Naive thymus-derived CD8-positive, alpha-beta T cell (primary cell): Measurements from ENCODE around the gene TAPBPL. TPM values are rescaled to one million over a fixed set of nuclear protein-coding genes. Genes with fewer than 3 reads are reported as not detected.
A peak's percentile ranks its signal among the peaks of the same experiment; 100 is the strongest.

Experiments used
- ATAC-seq, 2 donors: fragments of 150-1000 bp; cut with Tn5 transposase in 1 of 2; sonication (Bioruptor Pico), chemical (Tn5 transposase) in 1 of 2; 1 replicate in 1 of 2; 2 replicates in 1 of 2; pipeline ENCODE4 v1.10.0; 2021; ENCODE audit warnings: mild to moderate bottlenecking in 2 of 2, moderate library complexity in 2 of 2
- POLR2A ChIA-PET: fragments of 350-600 bp; sonication (Branson Sonifier 250); formaldehyde crosslinking; loops from one replicate; lab custom pipeline; 2021; ENCODE audit warnings: antibody characterized with exemption; lab: Charles Lee
- DNase-seq, 10 donors: peaks; one replicate each; pipeline versions ENCODE4 v3.0.0 to v3.0.0-alpha.2; 2020 to 2022
- H3K27ac Mint-ChIP-seq, 10 donors: one replicate each; pipeline ENCODE4 v1.8.0; 2020 to 2022; ENCODE audit warnings: mild to moderate bottlenecking in 10 of 10, mixed read lengths in 10 of 10, moderate library complexity in 4 of 10, inconsistent platforms in 1 of 10
- H3K27me3 Mint-ChIP-seq, 5 donors: one replicate each; pipeline ENCODE4 v1.8.0; 2021 to 2022; ENCODE audit warnings: mixed read lengths in 5 of 5
- H3K36me3 Mint-ChIP-seq, 3 donors: one replicate each; pipeline ENCODE4 v1.8.0; 2020 to 2022; ENCODE audit warnings: mixed read lengths in 3 of 3, mild to moderate bottlenecking in 2 of 3, inconsistent platforms in 1 of 3
- H3K4me1 Mint-ChIP-seq, 4 donors: one replicate each; pipeline ENCODE4 v1.8.0; 2021 to 2022; ENCODE audit warnings: mixed read lengths in 4 of 4
- H3K4me3 Mint-ChIP-seq, 10 donors: one replicate each; pipeline ENCODE4 v1.8.0; 2020 to 2022; ENCODE audit warnings: mild to moderate bottlenecking in 10 of 10, mixed read lengths in 10 of 10, moderate library complexity in 6 of 10, inconsistent platforms in 1 of 10
- H3K9me3 Mint-ChIP-seq, 9 donors: one replicate each; pipeline ENCODE4 v1.8.0; 2020 to 2022; ENCODE audit warnings: mixed read lengths in 9 of 9, mild to moderate bottlenecking in 3 of 9, inconsistent platforms in 1 of 9, moderate library complexity in 1 of 9
- polyA plus RNA-seq, 3 donors: library from polyadenylated mRNA; unstranded; fragments of 300-500 nt; fragmentation: Illumina TruSeq; gene quantifications; one replicate each; pipeline ENCODE4 v1.2.3, GENCODE V29; 2021
- total RNA-seq, 8 experiments: library from RNA in 2 of 8; stranded (reverse) in 2 of 8; gene quantifications; one replicate each; pipeline ENCODE4 v1.2.3 and lab custom pipeline; 2021 to 2026

The TAPBPL gene
- total and polyA plus RNA-seq, 5 experiments from 2014 or later: 42.5 to 126 (median 46.0) TPM

DNA sequence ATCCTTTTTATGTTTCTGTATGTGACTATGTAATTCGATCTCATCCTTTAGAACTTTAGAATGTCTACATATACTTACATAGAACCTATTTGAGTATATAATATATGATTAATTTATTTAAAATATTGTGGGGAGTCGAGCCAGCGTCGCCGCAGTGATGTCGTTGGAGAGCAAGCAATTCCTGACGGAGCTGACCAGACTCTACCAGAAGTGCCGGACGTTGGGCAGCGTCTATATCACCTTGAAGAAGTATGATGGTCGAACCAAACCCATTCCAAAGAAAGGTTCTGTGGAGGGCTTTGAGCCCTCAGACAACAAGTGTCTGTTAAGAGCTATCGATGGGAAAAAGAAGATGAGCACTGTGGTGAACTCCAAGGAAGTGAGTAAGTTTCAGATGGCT lies 13.5 kb upstream of the TAPBPL start:
- no peak overlapping the region for H3K4me3 Mint-ChIP-seq
- H3K27ac Mint-ChIP-seq: no peak overlapping the region
- DNase-seq (no peak), ATAC-seq (no peak)
- no peaks in the 10 kb centered on the region for H3K27me3 Mint-ChIP-seq
- peaks cover 22 to 48% (median 43%) of the 10 kb centered on the region in 4 donors for H3K4me1 Mint-ChIP-seq
- H3K9me3 Mint-ChIP-seq: no peaks in the 10 kb centered on the region
- POLR2A ChIA-PET: interaction anchor here (1.0 to 25.3 kb wide), 4 partner anchors 8 to 32 kb away, joined by 3 to 1074 read pairs (median 8); partner anchors contain the start of genes CD27, TAPBPL and VAMP1
- H3K36me3 Mint-ChIP-seq: no peaks in the 10 kb centered on the region

DNA sequence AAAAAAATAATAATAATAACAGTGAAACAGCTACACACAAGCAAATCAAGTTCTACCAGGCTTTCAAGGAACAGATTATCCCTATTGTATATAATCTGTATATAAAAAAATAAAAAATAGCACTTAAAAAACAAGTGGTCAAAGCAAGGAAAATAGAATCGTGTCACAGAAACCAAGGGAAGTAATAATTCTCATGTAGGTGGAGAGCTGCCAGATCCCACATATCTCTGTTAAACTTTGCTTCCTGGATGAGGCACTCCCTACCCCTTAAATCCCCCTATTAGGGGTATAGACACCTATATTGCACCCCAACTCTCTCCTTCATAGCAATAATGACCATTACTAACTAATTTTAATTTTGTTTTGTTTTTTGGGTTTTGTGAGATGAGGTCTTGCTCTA lies 11.5 kb upstream of the TAPBPL start:
- no peak for DNase-seq
- POLR2A ChIA-PET: interaction anchor here (1.1 to 25.3 kb wide), 2 partner anchors 14 to 410 kb away, joined by 3 to 1074 read pairs; partner anchors contain the start of genes CD27, CDCA3 and TAPBPL
- Mint-ChIP-seq H3K36me3 (peaks cover 3 to 7% (median 6%) of the 10 kb centered on the region in 3 donors), H3K4me1 (peaks cover 25 to 49% (median 40%) of the 10 kb centered on the region in 4 donors), H3K4me3 (no peak overlapping the region), H3K9me3 (no peaks in the 10 kb centered on the region), H3K27ac (peak overlapping the region in 4 of 10 donors; percentile 88 to 98 (median 90)), H3K27me3 (no peaks in the 10 kb centered on the region)
- no peak for ATAC-seq

DNA sequence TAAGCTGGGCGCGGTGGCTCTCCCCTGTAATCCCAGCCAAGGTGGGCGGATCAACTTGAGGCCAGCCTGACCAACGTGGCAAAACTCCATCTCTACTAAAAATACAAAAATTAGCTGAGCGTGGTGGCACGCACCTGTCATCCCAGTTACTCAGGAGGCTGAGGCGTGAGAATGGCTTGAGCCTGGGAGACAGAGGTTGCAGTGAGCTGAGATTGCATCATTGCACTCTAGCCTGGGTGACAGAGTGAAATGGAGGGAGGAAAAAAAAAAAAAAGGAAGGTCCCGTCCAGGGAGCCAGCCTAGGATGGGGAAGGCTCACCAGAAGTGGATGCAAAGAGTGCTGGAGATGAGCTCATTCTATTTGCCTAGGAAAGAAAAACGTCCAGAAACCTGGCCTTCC lies 9.0 kb upstream of the TAPBPL start:
- no peaks in the 10 kb centered on the region for H3K9me3 Mint-ChIP-seq
- H3K4me3 Mint-ChIP-seq: peak overlapping the region in 8 of 10 donors; percentile 47 to 100 (median 99)
- H3K27me3 Mint-ChIP-seq: no peaks in the 10 kb centered on the region
- DNase-seq: no peak
- H3K36me3 Mint-ChIP-seq: peaks cover 13 to 19% (median 15%) of the 10 kb centered on the region in 3 donors
- peaks cover 36 to 63% (median 54%) of the 10 kb centered on the region in 4 donors for H3K4me1 Mint-ChIP-seq
- peak overlapping the region; percentile 87 to 99 (median 96) for H3K27ac Mint-ChIP-seq
- ATAC-seq: no peak
- POLR2A ChIA-PET: interaction anchor here (0.6 to 25.3 kb wide), 16 partner anchors 1 to 345 kb away, joined by 3 to 1074 read pairs (median 4); partner anchors contain the start of genes CD27, GAPDH, IFFO1 and MRPL51

DNA sequence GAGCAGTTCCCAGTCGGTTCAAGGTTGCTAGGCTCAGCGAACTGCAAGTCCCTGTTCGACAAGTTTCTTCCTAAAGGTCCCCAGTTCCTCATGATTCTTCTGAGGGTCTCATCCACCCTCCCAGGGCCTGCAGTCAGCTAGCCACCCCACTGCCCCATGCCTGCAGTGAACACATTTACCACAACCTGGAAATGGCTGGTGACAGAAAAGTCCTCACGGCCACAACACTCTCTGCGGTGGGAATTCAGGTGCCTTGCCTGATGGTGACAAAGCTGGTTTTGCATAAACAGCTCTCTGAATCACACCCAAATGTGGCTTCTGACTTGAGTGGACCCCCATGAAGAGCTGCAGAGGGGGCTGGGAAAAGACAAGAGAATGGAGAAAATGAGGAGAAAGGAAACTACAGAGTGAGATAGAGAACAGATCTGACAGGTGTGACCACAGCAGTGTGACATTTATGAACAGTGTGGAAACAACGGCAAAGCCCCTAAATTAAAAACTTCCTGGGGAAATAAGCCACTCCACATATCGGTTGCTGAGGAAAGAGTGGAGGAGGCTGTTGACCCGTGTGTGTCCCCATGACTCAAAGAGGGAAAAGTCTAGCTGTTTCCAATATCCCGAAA lies 8.4 kb upstream of the TAPBPL start:
- Mint-ChIP-seq H3K9me3 (no peaks in the 10 kb centered on the region), H3K4me3 (peak overlapping the region; percentile 84 to 100 (median 99)), H3K27me3 (no peaks in the 10 kb centered on the region), H3K36me3 (peaks cover 14 to 26% (median 15%) of the 10 kb centered on the region in 3 donors), H3K27ac (peak overlapping the region; percentile 87 to 99 (median 96)), H3K4me1 (peaks cover 40 to 70% (median 60%) of the 10 kb centered on the region in 4 donors)
- POLR2A ChIA-PET: interaction anchor here (0.6 to 25.3 kb wide), 12 partner anchors 0 to 112 kb away, joined by 3 to 1074 read pairs (median 29); partner anchors contain the start of genes CD27, GAPDH, IFFO1 and MRPL51
- DNase-seq (no peak), ATAC-seq (peak in 1 of 2 donors; percentile 27)

DNA sequence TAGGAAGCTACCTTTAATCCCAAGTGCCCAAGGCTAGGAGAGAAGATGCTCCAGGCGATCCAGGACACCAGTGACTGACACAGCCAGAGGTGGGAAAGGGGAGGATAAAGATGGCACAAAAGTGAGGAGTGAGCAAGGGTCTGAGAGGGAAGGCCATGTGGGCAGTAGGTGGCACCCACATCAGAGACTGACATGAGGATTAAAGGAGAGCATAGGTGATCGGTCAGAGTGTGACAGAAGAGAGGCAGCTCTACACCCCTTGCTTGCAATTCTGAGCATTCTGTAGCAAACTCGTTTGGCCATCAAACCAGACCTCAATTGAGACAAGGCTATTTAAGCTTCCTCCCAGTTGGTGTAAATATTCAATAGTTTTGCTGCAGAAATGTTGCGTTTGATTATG lies 7.8 kb upstream of the TAPBPL start:
- POLR2A ChIA-PET: interaction anchor here (1.2 to 25.3 kb wide), 11 partner anchors 0 to 114 kb away, joined by 3 to 1074 read pairs (median 39); partner anchors contain the start of genes CD27, GAPDH, IFFO1 and MRPL51
- Mint-ChIP-seq H3K27ac (peak overlapping the region; percentile 87 to 99 (median 96)), H3K36me3 (peaks cover 14 to 31% (median 15%) of the 10 kb centered on the region in 3 donors), H3K9me3 (no peaks in the 10 kb centered on the region), H3K4me1 (peaks cover 40 to 71% (median 62%) of the 10 kb centered on the region in 4 donors), H3K27me3 (no peaks in the 10 kb centered on the region), H3K4me3 (peak overlapping the region; percentile 84 to 100 (median 99))
- peak in 1 of 2 donors; percentile 4 for ATAC-seq
- DNase-seq: no peak

DNA sequence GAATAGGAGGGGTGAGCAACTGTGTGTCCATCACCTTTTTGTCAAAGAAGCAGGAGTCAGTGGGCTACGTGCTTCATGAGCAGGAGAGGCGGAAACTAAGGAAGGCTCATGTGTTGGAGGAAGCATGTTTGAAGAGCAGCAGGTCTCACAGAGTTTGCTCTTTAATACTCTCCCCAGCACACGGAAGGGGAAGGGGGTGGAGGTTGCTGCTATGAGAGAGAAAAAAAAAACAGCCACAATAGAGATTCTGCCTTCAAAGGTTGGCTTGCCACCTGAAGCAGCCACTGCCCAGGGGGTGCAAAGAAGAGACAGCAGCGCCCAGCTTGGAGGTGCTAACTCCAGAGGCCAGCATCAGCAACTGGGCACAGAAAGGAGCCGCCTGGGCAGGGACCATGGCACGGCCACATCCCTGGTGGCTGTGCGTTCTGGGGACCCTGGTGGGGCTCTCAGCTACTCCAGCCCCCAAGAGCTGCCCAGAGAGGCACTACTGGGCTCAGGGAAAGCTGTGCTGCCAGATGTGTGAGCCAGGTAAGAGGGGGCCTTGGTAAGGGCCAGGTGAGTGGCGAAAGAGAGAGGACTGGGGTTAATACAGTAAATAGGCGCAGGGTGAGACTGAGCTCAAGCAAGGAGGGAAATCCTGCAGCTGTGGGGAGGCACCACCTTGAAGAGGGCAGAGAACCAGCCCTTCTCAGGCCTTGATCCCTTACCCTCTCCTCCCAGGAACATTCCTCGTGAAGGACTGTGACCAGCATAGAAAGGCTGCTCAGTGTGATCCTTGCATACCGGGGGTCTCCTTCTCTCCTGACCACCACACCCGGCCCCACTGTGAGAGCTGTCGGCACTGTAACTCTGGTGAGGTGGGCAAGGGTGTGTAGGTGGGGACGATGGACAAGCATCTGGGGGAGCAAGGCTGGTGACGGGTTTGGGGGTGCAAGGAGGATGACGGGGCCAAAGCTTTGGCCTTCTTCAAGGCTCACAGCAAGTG lies 6.8 kb upstream of the TAPBPL start, which contains the start of gene CD27:
CD27 (plus strand) TSS at position 252 of the 985 bp plus-strand sequence; CDS start at position 393, 141 bp downstream.
- POLR2A ChIA-PET: interaction anchor here (0.6 to 25.3 kb wide), 13 partner anchors 1 to 1583 kb away, joined by 3 to 1074 read pairs (median 19); partner anchors contain the start of genes CD27, GAPDH, MRPL51 and TAPBPL
- DNase-seq (peak in 8 of 10 donors; percentile 15 to 78 (median 52)), ATAC-seq (peak; percentile 74 to 87)
- Mint-ChIP-seq H3K4me3 (peak within 1 kb of the TSS; percentile 95 to 100 (median 99)), H3K4me1 (peaks cover 40 to 73% (median 65%) of the 10 kb centered on the region in 4 donors), H3K27me3 (no peaks in the 10 kb centered on the region), H3K9me3 (no peaks in the 10 kb centered on the region), H3K36me3 (peaks cover 15 to 33% (median 16%) of the 10 kb centered on the region in 3 donors), H3K27ac (peak within 1 kb of the TSS; percentile 91 to 99 (median 96))

DNA sequence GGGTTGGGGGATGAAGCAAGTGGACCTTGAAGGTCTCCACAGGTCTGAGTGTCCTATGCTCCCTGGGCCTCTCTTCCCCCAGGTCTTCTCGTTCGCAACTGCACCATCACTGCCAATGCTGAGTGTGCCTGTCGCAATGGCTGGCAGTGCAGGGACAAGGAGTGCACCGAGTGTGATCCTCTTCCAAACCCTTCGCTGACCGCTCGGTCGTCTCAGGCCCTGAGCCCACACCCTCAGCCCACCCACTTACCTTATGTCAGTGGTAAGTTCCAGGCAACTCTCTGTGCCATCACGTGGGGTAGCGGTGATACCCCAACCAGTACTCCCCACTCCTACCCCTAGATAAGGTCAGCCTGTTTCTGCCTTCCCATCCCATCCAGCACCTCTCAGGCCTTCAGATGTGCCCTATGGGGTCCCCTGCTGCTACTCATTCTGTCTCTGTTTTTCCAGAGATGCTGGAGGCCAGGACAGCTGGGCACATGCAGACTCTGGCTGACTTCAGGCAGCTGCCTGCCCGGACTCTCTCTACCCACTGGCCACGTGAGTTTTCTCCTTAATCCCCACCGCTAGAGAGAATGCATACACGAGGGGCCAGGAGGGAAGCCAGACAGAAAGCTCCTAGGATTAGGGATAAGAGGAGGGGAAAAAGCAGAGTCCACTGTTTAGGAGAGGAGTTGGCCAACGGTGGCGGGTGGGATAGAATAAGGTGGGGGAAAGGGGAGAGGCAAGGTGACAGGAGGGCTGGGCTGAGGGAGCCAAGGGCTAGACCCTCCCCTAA lies 1.6 kb upstream of the TAPBPL start:
- peak overlapping the region; percentile 95 to 100 (median 98) for H3K4me3 Mint-ChIP-seq
- H3K27ac Mint-ChIP-seq: peak overlapping the region; percentile 95 to 100 (median 100)

DNA sequence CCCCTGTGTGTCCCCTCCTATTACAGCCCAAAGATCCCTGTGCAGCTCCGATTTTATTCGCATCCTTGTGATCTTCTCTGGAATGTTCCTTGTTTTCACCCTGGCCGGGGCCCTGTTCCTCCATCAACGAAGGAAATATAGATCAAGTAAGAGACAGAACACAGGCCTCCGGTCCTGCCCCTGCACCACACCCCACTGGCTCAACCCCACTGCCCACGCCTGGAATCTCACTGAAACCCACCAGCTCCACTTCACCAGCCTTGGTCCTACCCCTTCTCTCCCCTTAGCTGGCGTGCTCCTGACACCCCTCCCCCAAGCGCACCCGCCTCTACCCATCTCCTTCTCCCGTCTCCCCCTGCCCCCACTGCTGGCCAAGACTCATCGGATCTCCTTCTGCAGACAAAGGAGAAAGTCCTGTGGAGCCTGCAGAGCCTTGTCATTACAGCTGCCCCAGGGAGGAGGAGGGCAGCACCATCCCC lies 934 bp upstream of the TAPBPL start:
- Mint-ChIP-seq H3K36me3 (peaks cover 9 to 77% (median 34%) of the 10 kb centered on the region in 3 donors), H3K27me3 (no peaks in the 10 kb centered on the region), H3K27ac (peak overlapping the region; percentile 95 to 100 (median 100)), H3K4me3 (peak overlapping the region; percentile 95 to 100 (median 98)), H3K4me1 (peaks cover 44 to 80% (median 74%) of the 10 kb centered on the region in 4 donors), H3K9me3 (no peaks in the 10 kb centered on the region)
- DNase-seq: peak in 1 of 10 donors; percentile 28
- POLR2A ChIA-PET: interaction anchor here (0.6 to 25.3 kb wide), 12 partner anchors 3 to 124 kb away, joined by 3 to 1074 read pairs (median 10); partner anchors contain the start of genes CD27, GAPDH, MRPL51 and TAPBPL
- no peak for ATAC-seq

More for the DNA sequence above, 1.6 kb upstream of the TAPBPL start:
- POLR2A ChIA-PET: interaction anchor here (1.1 to 25.3 kb wide), 11 partner anchors 4 to 124 kb away, joined by 3 to 1074 read pairs (median 11); partner anchors contain the start of genes CD27, MRPL51, TAPBPL and VAMP1
- ATAC-seq (no peak), DNase-seq (no peak)
- Mint-ChIP-seq H3K9me3 (no peaks in the 10 kb centered on the region), H3K36me3 (peaks cover 14 to 73% (median 37%) of the 10 kb centered on the region in 3 donors), H3K27me3 (no peaks in the 10 kb centered on the region), H3K4me1 (peaks cover 46 to 80% (median 73%) of the 10 kb centered on the region in 4 donors)

DNA sequence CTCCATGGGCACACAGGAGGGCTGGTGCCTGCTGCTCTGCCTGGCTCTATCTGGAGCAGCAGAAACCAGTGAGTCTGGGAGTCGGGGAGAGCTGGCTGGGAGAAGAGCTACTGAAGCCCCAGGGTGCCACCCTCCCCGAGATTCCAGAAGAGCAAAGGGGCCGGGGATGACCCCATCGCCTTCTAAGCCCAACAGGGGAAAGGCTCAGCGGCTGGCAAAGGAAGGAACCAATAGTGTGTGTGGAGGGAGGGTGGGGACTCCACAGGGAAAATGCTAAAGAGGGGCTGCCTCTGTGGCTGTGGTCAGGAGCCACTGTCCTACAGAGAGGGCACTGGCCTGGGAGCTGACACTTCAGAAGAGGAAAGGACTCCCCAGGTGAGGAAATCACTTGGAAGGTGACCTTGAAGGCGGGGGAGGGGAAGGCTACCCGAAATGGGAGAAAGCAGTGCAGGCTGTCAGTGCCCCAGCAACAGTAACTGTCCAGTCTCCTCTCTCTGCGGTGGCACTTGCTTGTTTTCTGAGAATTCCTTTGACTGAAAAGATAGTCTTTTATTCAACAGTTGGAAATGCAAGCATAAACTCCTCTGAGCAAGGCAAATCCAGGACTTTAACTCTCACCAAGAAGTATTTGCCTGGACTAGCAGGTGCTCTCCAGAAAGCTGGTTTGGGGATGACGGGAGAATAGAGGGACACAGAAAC lies 552 bp downstream of the TAPBPL start:
- ATAC-seq (no peak), DNase-seq (peak in 1 of 10 donors; percentile 21)
- Mint-ChIP-seq H3K36me3 (peaks cover 6 to 84% (median 37%) of the 10 kb centered on the region in 3 donors), H3K27me3 (no peaks in the 10 kb centered on the region), H3K4me1 (peaks cover 47 to 81% (median 75%) of the 10 kb centered on the region in 4 donors), H3K4me3 (peak overlapping the region; percentile 95 to 100 (median 98)), H3K9me3 (no peaks in the 10 kb centered on the region), H3K27ac (peak overlapping the region; percentile 95 to 100 (median 100))
- POLR2A ChIA-PET: interaction anchor here (0.8 to 25.3 kb wide), 14 partner anchors 2 to 120 kb away, joined by 3 to 1074 read pairs (median 8); partner anchors contain the start of genes CD27, GAPDH, MRPL51 and TAPBPL
